K562 (cell line): Measurements from ENCODE around the gene MAZ. TPM values are rescaled to one million over a fixed set of nuclear protein-coding genes. Genes with fewer than 3 reads are reported as not detected.

ENCODE experiments used
- ARHGAP35 ChIP-seq: fragments of 450-650 bp; IDR thresholded peaks from 2 replicates; pipeline ENCODE4 v1.6.1; 2018; ENCODE audit not compliant: partially characterized antibody
- CBFA2T3 ChIP-seq: fragments of 450-650 bp; IDR thresholded peaks from 2 replicates; pipeline ENCODE4 v1.6.1; 2017
- ETS2 ChIP-seq: IDR thresholded peaks from 2 replicates; pipeline ENCODE4 v1.6.1; 2016; ENCODE audit warnings: borderline replicate concordance, missing genetic modification characterization, mild to moderate bottlenecking, moderate library complexity, missing compliant biosample characterization; ENCODE audit not compliant: poor library complexity, severe bottlenecking
- FOSL1 ChIP-seq: fragments of 200-800 bp; sonication (Bioruptor generic); conservative IDR thresholded peaks from 2 replicates; pipeline ENCODE4 v1.6.1; 2016; ENCODE audit warnings: missing genetic modification characterization, missing compliant biosample characterization
- FOXJ2 ChIP-seq: fragments of 200-800 bp; sonication (Bioruptor generic); IDR thresholded peaks from 2 replicates; pipeline ENCODE4 v1.6.1; 2016; ENCODE audit warnings: missing genetic modification characterization, missing compliant biosample characterization
- HNRNPH1 ChIP-seq: fragments of 200-400 bp; formaldehyde crosslinking; optimal IDR thresholded peaks from 2 replicates; pipeline ENCODE3; 2017; ENCODE audit warnings: low read depth, mild to moderate bottlenecking, low read length, moderate library complexity
- MYC ChIP-seq, 2 experiments: fragments of 250-450 bp in 1 of 2; sonication (Bioruptor Pico) in 1 of 2; IDR thresholded peaks; 2 replicates each; pipeline versions ENCODE4 v1.5.1 to v1.6.1; 2012 to 2021; ENCODE audit warnings: low read depth in 2 of 2, borderline replicate concordance in 1 of 2, improper control_type of control experiment in 1 of 2, low read length in 1 of 2, mild to moderate bottlenecking in 1 of 2, moderate library complexity in 1 of 2
- NKRF ChIP-seq: fragments of 450-650 bp; IDR thresholded peaks from 2 replicates; pipeline ENCODE4 v1.6.1; 2016; ENCODE audit warnings: borderline replicate concordance
- NR4A1 ChIP-seq, 2 experiments: fragments of 250-450 bp in 1 of 2; fragments of 450-650 bp in 1 of 2; sonication (Bioruptor Pico) in 1 of 2; IDR thresholded peaks; 2 replicates each; pipeline versions ENCODE4 v1.4.0 to v1.6.1; 2016 to 2020; ENCODE audit warnings: mild to moderate bottlenecking in 2 of 2, missing compliant biosample characterization in 1 of 2, missing genetic modification characterization in 1 of 2, moderate library complexity in 1 of 2
- PHB ChIP-seq: fragments of 250-450 bp; sonication (Bioruptor Pico); IDR thresholded peaks from 2 replicates; pipeline ENCODE4 v1.5.0; 2021
- POLR2A ChIP-seq: fragments of 450-650 bp; conservative IDR thresholded peaks from 2 replicates; pipeline ENCODE4 v1.6.1; 2016
- RUNX1 ChIP-seq: sonication (generic); IDR thresholded peaks from 2 replicates; pipeline ENCODE4 v1.6.1; 2016; ENCODE audit warnings: antibody characterized with exemption, low read depth
- SNAPC5 ChIP-seq: fragments of 250-450 bp; sonication (Bioruptor Pico); IDR thresholded peaks from 2 replicates; pipeline ENCODE4 v1.8.0; 2021; ENCODE audit warnings: moderate library complexity, mild to moderate bottlenecking, inconsistent platforms
- SRSF3 ChIP-seq: fragments of 200-400 bp; formaldehyde crosslinking; IDR thresholded peaks from 2 replicates; pipeline ENCODE4 v1.6.1; 2016; ENCODE audit warnings: mild to moderate bottlenecking, low read length, moderate library complexity; ENCODE audit not compliant: insufficient read depth
- ZFP91 ChIP-seq: sonication (generic); formaldehyde crosslinking; IDR thresholded peaks from 2 replicates; pipeline ENCODE4 v1.8.0; 2022; ENCODE audit warnings: mild to moderate bottlenecking, missing genetic modification reagents
- ZKSCAN8 ChIP-seq: fragments of 200-800 bp; sonication (Bioruptor generic); IDR thresholded peaks from 2 replicates; pipeline ENCODE4 v1.6.1; 2016; ENCODE audit warnings: missing genetic modification characterization, missing compliant biosample characterization
- ZNF584 ChIP-seq: fragments of 200-800 bp; sonication (Bioruptor generic); IDR thresholded peaks from 2 replicates; pipeline ENCODE4 v1.6.1; 2016; ENCODE audit warnings: low read depth, mild to moderate bottlenecking, missing genetic modification characterization, missing compliant biosample characterization
- ZNF740 ChIP-seq, 3 experiments: fragments of 200-800 bp in 1 of 3; sonication (Bioruptor generic) in 1 of 3; sonication (generic) in 1 of 3; formaldehyde crosslinking in 1 of 3; IDR thresholded peaks; 2 replicates each; pipeline versions ENCODE4 v1.6.1 to v1.8.0; 2016 to 2022; ENCODE audit warnings: mild to moderate bottlenecking in 2 of 3, missing compliant biosample characterization in 2 of 3, missing genetic modification characterization in 2 of 3, missing genetic modification reagents in 1 of 3
- ZNF766 ChIP-seq: fragments of 200-800 bp; sonication (Bioruptor generic); conservative IDR thresholded peaks from 2 replicates; pipeline ENCODE4 v1.6.1; 2016; ENCODE audit warnings: missing genetic modification characterization, missing compliant biosample characterization
- polyA plus RNA-seq, 8 experiments: library from polyadenylated mRNA; depleted of rRNA in 4 of 8; stranded (reverse) in 5 of 8; unstranded in 3 of 8; fragments of >200 nt; fragmentation: Nextera tagmentation in 2 of 8; fragmentation: Illumina TruSeq in 1 of 8; extraction: Ambion mirVana in 2 of 8; extraction: Trizol in 1 of 8; gene quantifications; 2 replicates each; pipeline versions ENCODE4 v1.2.1 to v1.2.3, GENCODE V29; 2011 to 2014; ENCODE audit warnings: inconsistent platforms in 1 of 8, missing spikeins in 1 of 8
- total RNA-seq, 7 experiments: library from RNA; depleted of rRNA in 6 of 7; stranded (reverse); fragments of >200 nt in 6 of 7; fragmentation: Illumina TruSeq in 2 of 7; extraction: Trizol in 2 of 7; gene quantifications; 2 replicates each; pipeline versions ENCODE4 v1.2.1 to v1.2.3, GENCODE V29; 2011 to 2021; ENCODE audit warnings: low replicate concordance in 1 of 7
- TF ChIP-seq, protein P1 (sequence below): fragments of 450-650 bp; IDR thresholded peaks from one replicate; pipeline ENCODE4 v1.6.1; 2018; ENCODE audit warnings: mild to moderate bottlenecking, moderate library complexity; ENCODE audit not compliant: partially characterized antibody

The MAZ gene
- total and polyA plus RNA-seq, 9 of the 15 experiments (the other 6 are each of a cell fraction or from before 2014, with no cell fraction given) = 45.4 to 532 (median 250) TPM

DNA sequence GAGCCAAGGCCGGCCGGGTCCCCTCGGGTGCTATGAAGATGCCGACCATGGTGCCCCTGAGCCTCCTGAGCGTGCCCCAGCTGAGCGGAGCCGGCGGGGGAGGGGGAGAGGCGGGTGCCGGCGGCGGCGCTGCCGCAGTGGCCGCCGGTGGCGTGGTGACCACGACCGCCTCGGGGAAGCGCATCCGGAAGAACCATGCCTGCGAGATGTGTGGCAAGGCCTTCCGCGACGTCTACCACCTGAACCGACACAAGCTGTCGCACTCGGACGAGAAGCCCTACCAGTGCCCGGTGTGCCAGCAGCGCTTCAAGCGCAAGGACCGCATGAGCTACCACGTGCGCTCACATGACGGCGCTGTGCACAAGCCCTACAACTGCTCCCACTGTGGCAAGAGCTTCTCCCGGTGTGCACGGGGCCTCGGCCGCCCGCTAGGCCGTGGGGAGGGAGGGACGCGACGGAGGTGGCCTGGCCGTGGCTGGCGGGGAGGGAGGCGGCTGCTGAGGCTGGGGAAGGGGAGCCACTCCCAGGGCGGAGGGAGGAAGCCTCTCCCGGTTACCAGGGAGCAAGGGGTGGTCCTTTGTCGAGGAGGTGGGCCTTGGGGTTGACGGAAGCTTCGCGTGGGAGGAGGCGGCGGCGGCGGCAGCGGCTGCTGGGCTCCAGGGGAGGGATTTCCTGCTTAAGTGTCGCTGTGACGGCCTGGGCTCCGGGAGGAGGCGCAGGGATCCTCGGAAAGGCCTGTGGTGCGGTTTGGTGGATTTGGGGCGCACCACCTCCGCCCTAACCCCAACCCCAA, 1.3 kb downstream of the MAZ start (continued):
- TF ChIP-seq ZKSCAN8 (CRISPR knock-in tag) (no peak), NKRF (peak; percentile 89), ARHGAP35 (no peak), ZNF740 (CRISPR knock-in tag; IDR thresholded peaks at IDR 0.05) (peak; percentile 84; the same call in 1 of the 2 replicates), ZNF740 (tag; IDR thresholded peaks at IDR 0.05) (no peak), CBFA2T3 (no peak), ETS2 (no peak), ZFP91 (peak; percentile 53; the same call in 1 of the 2 replicates), HNRNPH1 (no peak), SNAPC5 (CRISPR knock-in tag) (no peak), NR4A1 (CRISPR knock-in tag; IDR thresholded peaks at IDR 0.05) (peak; percentile 87), NR4A1 (tag; IDR thresholded peaks at IDR 0.05) (peak; percentile 31; the same call in 1 of the 2 replicates), POLR2A (peak; percentile 83), FOXJ2 (0 out of 2 replicates have a peak, but pooled peaks have one; percentile 63), PHB (CRISPR knock-in tag) (no peak), RUNX1 (no peak), MYC (IDR thresholded peaks at IDR 0.05; ENCODE audit: low read depth, low read length) (peak; percentile 81), MYC (CRISPR knock-in tag; IDR thresholded peaks at IDR 0.05; ENCODE audit: borderline replicate concordance, low read depth) (peak; percentile 92; the same call in 1 of the 2 replicates), ZNF584 (0 out of 2 replicates have a peak, but pooled peaks have one; percentile 13), ZNF766 (CRISPR knock-in tag) (no peak), FOSL1 (tag) (no peak), SRSF3 (no peak)
- TF ChIP-seq, protein P1, sequence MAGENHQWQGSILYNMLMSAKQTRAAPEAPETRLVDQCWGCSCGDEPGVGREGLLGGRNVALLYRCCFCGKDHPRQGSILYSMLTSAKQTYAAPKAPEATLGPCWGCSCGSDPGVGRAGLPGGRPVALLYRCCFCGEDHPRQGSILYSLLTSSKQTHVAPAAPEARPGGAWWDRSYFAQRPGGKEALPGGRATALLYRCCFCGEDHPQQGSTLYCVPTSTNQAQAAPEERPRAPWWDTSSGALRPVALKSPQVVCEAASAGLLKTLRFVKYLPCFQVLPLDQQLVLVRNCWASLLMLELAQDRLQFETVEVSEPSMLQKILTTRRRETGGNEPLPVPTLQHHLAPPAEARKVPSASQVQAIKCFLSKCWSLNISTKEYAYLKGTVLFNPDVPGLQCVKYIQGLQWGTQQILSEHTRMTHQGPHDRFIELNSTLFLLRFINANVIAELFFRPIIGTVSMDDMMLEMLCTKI = no peak
